Panc1 (cell line): ENCODE data around the gene ATP11C.

Experiments used
- CTCF ChIP-seq: fragments of 450-650 bp; IDR thresholded peaks from 2 replicates; pipeline ENCODE4 v1.5.1; 2017; ENCODE audit warnings: mild to moderate bottlenecking
- POLR2AphosphoS5 ChIP-seq: IDR thresholded peaks from 2 replicates; pipeline ENCODE4 v1.6.1; 2012; ENCODE audit warnings: mild to moderate bottlenecking, low read depth, low read length, moderate library complexity
- REST ChIP-seq, 2 experiments: IDR thresholded peaks; 2 replicates each; pipeline ENCODE4 v1.6.1; 2011 to 2012; ENCODE audit warnings: low read depth in 2 of 2, control low read depth in 1 of 2, low read length in 1 of 2, mild to moderate bottlenecking in 1 of 2, moderate library complexity in 1 of 2; ENCODE audit not compliant: insufficient read depth in 1 of 2

DNA sequence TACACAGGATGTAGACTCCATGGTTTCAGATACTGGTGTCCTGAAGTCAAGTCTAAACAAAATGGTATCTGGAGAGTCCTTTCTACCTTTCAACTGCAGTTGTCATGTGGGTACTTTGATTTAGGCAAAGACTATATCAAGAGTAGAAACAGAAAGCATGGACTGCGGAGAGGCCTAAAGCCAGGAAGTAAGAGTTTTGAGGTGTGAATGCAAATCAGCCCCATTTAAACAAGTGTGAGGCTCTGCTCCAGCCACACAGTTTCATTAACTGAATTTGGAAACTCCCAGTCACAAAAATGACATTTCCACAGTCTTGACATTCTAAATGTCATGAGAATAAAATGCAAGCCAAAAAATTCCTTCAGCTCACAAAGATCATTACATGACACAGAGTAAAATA, 137.7 kb downstream of the ATP11C start:
- TF ChIP-seq CTCF (no peak), POLR2AphosphoS5 (no peak), REST (IDR thresholded peaks at IDR 0.05; ENCODE audit: insufficient read depth in 1 of 2, low read depth in 2 of 2, low read length in 1 of 2) (no peak)
